ENCODE results near the gene ANXA11.

Gene ANXA11

DNA sequence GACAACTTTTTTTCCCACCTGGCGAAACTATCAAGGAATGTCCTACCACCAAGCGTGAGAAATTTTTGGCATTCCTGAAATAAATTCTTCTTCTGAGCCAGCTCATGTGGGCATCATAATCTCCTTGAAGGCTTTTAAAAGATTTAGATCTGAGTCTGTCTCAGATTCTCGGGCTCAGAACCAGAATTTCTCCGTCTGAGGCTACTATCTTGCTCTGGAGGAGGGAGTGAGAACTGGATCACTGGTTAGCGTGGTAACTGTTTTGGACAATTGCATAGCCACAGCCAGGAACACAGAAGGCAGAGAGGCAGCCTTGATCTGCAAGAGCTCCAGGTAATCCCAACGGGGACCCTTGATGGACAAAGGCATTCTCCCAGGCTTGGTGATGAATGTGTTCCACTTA lies 73.8 kb downstream of the ANXA11 start:
- Mint-ChIP-seq H3K4me3 (no peak overlapping the region), H3K27me3 (peaks cover 42% of the 10 kb centered on the region), H3K4me1 (ENCODE audit: low read depth) (peaks cover 9% of the 10 kb centered on the region), H3K9me3 (no peaks in the 10 kb centered on the region), H3K36me3 (ENCODE audit: low read depth) (no peaks in the 10 kb centered on the region), H3K27ac (no peak overlapping the region)
- intact Hi-C loops (cut with micrococcal nuclease) = no loop called here

DNA sequence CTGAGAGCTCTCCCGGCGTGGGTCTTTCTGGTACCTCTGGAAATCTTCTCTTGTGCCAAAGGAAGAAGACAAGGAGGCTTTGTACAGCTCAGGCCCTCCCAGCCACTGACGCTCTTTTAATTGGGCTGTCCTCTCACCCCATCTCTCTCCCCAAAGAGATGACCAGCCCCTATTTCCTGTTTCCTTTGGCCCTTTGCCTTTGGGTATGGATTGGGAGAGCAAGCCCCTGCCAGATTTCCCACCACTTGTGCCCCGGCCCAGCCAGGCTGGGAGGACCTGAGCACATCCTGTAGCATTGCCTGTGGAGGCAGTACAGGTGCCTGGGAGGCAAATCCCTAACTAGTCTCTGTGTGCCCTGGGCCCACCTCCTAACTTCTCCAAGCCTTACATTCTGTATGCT lies 78.5 kb downstream of the ANXA11 start:
- no peaks in the 10 kb centered on the region for H3K36me3 Mint-ChIP-seq (ENCODE audit: low read depth)
- peaks cover 12% of the 10 kb centered on the region for H3K27me3 Mint-ChIP-seq
- H3K9me3 Mint-ChIP-seq = no peaks in the 10 kb centered on the region
- no peaks in the 10 kb centered on the region for H3K4me1 Mint-ChIP-seq (ENCODE audit: low read depth)
- intact Hi-C loops (cut with micrococcal nuclease) = no loop called here
- no peak overlapping the region for H3K4me3 Mint-ChIP-seq
- H3K27ac Mint-ChIP-seq = no peak overlapping the region

DNA sequence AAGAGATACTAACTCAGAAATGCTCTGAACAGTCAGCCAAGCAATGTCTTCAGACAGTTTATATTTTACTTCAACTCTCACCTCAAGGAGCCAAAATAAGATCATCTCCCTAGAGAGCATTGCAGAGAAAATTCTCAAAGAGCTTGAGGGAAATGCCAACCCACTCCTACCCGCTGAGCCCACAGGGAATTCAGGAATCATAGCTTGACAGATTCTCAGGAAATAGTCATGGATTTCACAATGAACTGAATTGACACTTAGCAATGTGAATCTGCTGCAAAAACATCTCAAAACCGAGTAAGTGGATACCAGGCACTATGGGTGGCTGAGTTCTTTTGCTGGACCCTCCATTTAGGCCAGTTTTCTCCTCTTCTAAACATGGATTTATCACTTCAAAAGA lies 82.6 kb downstream of the ANXA11 start:
- Mint-ChIP-seq H3K27me3 (peaks cover 7% of the 10 kb centered on the region), H3K4me3 (no peak overlapping the region), H3K27ac (no peak overlapping the region)

DNA sequence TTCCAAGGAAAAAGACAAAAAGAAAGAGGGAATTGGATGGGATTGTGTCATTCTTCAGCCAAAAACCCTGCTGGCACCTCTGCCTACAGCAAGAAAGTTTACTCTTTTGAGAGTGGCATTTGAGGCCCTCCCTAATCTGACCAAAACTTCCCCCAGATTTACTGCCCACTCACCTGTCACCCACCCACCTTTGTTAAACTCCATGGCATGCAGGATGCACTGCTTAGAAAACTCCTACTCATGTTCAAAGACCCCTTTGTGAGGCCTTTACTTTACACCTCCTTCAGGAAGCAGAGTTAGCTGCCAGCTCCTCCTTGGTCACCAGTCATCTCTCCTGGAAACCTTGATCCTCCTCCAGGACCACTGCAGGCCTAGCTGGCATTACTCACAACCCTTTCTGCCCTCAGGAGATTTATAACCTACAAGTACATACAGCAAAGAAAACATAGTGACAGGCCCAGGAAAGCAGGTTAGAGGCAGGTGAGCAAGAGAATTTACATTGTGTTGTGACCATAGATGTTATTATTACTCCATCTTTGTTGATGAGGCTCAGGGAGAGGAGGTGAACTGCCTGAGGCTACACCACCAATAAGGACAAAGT lies 83.1 kb downstream of the ANXA11 start:
- Mint-ChIP-seq H3K27me3 (peaks cover 7% of the 10 kb centered on the region), H3K27ac (no peak overlapping the region), H3K4me3 (no peak overlapping the region), H3K4me1 (ENCODE audit: low read depth) (no peaks in the 10 kb centered on the region), H3K36me3 (ENCODE audit: low read depth) (no peaks in the 10 kb centered on the region), H3K9me3 (no peaks in the 10 kb centered on the region)
- intact Hi-C loops (cut with micrococcal nuclease) = no loop called here

More for the DNA sequence above, 82.6 kb downstream of the ANXA11 start:
- Mint-ChIP-seq H3K4me1 (ENCODE audit: low read depth) (no peaks in the 10 kb centered on the region), H3K36me3 (ENCODE audit: low read depth) (no peaks in the 10 kb centered on the region), H3K9me3 (no peaks in the 10 kb centered on the region)
- intact Hi-C loops (cut with micrococcal nuclease) = no loop called here

- Mint-ChIP-seq H3K27ac (no peak overlapping the region), H3K36me3 (ENCODE audit: low read depth) (no peaks in the 10 kb centered on the region), H3K4me1 (ENCODE audit: low read depth) (no peaks in the 10 kb centered on the region), H3K9me3 (no peaks in the 10 kb centered on the region), H3K27me3 (peaks cover 7% of the 10 kb centered on the region), H3K4me3 (no peak overlapping the region)
- intact Hi-C loops (cut with micrococcal nuclease) = no loop called here
These were observed 86.7 kb downstream of the ANXA11 start for GRCh38 chr10:80118669-80119068.

DNA sequence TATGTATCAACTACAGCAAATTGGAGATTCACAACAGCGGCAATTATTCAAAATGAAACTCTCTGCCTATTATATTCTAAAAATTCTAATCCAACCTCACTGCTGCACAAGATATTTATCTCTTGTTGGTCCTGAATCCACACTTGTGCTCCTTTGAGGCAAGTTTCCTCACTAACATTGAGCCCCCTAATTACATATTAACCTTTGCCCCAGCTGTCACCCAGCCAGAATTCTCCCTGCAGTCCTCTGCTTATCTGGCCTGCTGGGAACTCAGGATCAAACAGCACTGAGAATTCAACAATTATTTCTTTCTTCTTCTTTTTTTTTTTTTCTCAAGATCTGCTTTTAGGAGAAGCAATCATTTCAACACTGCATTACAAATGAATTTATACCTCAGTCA lies 94.4 kb downstream of the ANXA11 start:
- Mint-ChIP-seq H3K27me3 (no peaks in the 10 kb centered on the region), H3K27ac (no peak overlapping the region), H3K4me3 (no peak overlapping the region), H3K36me3 (ENCODE audit: low read depth) (no peaks in the 10 kb centered on the region), H3K4me1 (ENCODE audit: low read depth) (no peaks in the 10 kb centered on the region), H3K9me3 (peaks cover 36% of the 10 kb centered on the region)
- intact Hi-C loops (cut with micrococcal nuclease) = no loop called here

GRCh38 chr10:80108576-80109239 lies 96.6 kb downstream of the ANXA11 start:
- Mint-ChIP-seq H3K36me3 (ENCODE audit: low read depth) (no peaks in the 10 kb centered on the region), H3K27ac (no peak overlapping the region), H3K4me3 (no peak overlapping the region), H3K9me3 (peaks cover 36% of the 10 kb centered on the region), H3K4me1 (ENCODE audit: low read depth) (no peaks in the 10 kb centered on the region), H3K27me3 (no peaks in the 10 kb centered on the region)
- intact Hi-C loops (cut with micrococcal nuclease) = no loop called here

- Mint-ChIP-seq H3K4me3 (no peak overlapping the region), H3K4me1 (ENCODE audit: low read depth) (no peaks in the 10 kb centered on the region), H3K27me3 (no peaks in the 10 kb centered on the region), H3K9me3 (peaks cover 26% of the 10 kb centered on the region), H3K27ac (no peak overlapping the region), H3K36me3 (ENCODE audit: low read depth) (no peaks in the 10 kb centered on the region)
- intact Hi-C loops (cut with micrococcal nuclease) = no loop called here
These were observed 101.0 kb downstream of the ANXA11 start for GRCh38 chr10:80104066-80104926.
